Measurements from ENCODE around the gene GALNT9.
"Not testable (repeated sequence)": the region's sequence is repeated elsewhere in the genome, so short reads cannot be mapped to it uniquely, and the experiment has no call there.

Gene GALNT9

DNA sequence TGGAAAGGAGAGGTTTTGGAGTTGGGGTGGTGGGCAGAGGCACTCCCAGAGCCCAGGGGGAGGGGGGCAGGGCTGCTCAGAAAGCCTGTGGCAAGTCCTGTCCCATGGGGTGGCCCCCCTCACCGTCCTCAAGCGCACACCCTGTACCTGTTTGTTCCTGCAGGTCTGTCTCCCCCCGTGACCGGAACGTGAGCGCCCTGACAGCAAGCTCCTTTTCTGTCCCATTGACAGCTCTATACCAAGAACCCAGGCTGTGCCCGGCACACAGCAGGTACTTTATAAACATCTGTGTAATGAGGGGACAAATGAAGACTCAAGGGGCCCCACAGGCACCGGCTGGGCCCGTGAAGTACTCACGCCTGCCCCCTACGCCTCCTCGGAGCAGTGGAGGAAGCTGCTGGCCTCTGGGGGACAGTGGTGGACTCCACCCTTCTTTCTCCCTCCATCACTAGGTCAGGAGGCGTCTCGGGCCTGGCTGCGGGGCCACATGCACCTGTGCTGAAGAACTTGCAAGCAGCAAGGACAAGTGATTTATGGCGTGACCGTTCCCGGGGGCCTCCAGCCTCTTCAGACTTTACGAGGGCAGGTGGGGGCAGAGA is 65.8 kb downstream of the GALNT9 start:
- no peak for DNase-seq

DNA sequence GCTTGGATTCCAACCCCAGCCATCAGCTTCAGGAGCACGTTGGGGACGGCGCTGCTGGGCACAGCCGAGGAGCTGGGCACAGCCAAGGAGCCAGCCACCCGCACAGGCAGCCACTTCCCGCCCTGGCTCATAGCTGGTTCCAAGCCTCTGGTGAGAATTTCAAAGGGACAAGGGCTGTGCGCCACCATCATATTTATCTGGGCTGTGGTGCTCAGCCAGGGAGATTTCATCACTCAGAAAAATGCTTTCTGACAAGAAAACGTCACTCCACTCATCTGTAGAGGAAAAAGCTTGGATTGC is 66.4 kb downstream of the GALNT9 start:
- DNase-seq: no peak

DNA sequence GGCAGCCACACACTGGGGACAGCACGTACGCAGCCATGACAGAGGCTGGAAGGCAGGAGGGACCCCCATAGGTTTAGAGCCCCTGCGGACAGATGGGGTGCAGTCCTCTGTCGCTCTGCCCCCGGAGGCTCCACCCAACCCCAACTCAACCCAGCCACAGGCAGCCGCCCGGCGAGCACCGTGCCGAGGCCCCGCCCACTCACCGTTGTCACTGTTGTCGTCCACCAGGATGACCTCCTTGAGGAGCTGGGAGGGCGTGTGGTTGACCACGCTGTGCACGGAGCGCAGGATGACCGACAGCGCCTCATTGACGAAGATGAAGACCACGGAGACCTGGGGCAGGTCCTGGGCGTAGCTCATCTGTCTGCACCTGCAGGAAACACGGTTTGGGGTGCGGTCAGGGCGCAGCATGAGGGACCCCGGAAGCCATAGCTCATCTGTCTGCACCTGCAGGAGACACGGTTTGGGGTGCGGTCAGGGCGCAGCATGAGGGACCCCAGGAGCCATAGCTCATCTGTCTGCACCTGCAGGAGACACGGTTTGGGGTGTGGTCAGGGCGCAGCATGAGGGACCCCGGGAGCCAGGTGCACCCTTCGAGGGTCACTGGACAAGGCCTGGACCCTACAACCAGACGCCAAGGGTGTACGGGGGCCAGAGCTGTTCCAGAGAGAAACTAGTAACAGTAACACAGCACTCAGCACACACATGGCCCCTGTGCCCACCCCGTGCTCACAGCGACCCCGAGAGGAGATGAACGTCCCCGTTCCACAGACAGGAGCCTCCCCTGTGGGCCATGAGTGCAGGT is 66.9 kb downstream of the GALNT9 start:
- no peak for DNase-seq

DNA sequence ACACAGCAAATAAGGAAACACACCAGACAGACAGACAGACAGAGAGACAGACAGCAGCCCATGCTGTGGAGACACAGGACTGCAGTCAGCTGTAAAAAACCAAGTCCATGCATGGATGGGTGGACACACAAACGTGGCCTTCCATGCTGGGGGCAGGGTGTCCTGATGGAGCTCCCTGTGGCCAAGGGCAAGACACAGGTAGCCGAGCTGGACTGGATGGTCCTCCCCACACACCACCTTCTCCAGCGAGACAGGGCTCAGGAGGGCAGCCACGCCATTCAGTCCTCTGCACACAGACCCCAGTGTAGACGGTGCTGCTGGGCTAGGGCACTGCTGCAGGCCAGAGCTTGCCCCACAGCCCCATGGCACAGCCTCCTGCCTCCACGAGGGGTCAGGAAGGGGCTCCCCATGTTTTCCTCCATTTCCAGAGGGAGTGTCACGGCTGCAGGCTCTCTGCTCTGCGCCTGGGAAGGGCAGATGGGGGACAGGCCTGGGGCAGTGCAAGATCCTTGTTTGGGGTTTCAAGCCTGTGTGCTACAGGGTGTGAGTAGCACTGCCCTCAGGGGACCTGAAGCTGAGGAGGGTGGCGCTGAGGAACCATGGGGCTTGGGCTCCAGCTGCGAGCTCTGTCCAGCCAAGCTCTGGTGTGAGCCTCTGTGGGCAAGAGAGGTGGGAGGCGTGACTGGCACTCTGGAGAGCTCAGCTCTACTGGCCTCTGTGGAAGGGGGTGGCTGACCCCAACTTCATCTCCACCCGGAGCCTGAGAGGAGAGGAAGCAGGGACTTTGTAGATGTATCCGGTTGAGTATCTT is 67.9 kb downstream of the GALNT9 start:
- DNase-seq: no peak

DNA sequence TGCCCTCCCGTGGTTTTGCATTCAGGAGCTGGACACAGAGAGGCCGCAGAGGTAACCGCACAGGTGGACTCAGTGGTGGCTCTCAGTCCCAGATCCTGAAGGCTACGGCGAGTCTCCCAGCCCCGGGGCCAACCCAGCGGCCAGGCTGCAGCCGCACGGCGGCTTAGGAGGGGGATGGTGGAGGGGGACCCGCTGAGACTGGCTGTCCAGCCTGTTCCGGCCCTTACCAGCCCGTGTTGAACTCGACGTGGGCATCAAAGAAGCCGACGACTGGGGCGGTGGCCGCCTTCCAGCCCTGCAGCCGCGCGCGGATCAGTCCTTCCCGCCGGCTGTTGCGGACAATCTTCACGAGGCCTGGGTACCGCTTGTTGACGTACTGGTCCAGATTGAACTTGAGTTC is 68.7 kb downstream of the GALNT9 start:
- no peak for DNase-seq

DNA sequence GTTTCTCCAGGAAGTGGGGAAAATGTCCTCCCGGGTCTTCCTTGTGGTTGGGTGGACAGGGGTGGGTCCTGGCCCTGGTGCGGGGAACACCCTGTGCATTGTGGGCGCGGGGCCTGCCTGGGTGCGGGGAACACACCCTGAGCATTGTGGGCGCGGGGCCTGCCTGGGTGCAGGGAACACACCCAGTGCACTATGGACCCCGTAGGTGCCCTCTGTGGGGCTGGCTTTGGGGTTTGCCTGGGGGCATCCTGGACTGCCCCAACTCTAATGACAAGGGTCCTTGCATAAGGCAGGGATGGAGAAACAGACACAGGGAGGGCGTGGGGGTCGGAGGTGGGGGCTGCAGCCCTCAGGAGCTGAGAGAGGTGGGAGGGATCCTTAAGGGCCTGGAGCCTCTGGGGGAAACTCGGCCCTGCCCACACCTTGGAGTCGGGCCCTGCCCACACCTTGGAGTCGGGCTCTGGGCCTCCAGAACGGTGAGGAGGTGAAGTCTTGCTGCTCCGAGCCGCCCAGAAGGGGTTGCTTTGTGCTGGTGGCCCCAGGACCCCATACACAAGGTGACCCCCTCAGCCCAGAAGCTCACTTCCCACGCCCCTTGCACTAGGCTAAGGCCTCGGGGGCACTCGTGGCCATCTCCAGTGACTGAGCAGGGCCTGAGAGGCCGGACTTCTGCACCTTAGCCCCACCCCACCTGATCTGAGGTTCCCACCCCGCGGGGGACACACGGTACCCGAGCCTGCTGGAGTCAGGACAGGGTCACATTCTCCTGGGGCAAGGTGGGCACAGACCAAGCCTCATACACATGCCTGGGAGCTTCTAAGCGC is 69.3 kb downstream of the GALNT9 start:
- DNase-seq: no peak

DNA sequence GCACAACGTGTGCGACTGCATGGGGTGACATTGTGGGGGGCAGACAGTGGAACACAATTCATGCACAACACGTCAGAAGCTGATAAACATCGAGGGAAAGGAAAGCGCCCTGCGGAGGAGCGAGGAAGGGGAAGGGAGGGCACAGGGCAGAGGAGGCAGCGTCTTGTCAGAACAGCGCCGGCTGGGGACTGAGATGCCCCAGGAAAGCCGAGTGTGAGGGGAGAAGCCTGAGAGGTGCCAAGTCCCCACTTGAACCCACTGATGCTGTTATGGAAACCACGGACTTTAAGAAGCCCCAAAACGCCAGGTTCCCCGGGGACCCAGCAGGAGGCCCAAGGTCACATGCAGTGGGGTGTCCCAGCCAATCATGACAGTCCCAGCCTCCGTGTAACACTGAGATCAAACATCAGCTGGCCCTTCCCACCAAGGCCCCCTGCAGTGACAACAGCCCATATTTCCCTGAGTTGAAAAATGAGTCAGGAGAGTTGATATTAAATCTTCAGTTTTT is 70.0 kb downstream of the GALNT9 start:
- no peak for DNase-seq

DNA sequence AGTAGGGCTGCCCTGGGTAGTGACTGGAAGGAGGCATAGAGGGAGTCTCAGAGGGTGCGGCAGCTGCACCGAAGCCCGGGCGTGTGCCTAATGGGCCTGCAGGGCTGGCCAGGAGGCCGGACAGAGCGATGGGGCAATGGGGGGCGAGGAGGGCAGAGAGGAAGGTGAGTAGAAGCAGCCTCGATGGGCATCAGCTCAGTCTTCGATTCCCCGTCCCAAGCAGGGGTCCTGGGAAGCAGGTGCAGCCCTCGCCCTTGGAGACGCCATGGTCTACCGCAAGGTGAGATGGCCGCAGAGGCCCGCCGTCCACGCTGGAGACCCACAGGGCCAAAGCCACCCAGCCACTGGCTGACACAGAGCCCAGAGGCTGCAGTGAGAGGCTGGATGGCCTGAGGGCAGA is 70.8 kb downstream of the GALNT9 start:
- DNase-seq: no peak

DNA sequence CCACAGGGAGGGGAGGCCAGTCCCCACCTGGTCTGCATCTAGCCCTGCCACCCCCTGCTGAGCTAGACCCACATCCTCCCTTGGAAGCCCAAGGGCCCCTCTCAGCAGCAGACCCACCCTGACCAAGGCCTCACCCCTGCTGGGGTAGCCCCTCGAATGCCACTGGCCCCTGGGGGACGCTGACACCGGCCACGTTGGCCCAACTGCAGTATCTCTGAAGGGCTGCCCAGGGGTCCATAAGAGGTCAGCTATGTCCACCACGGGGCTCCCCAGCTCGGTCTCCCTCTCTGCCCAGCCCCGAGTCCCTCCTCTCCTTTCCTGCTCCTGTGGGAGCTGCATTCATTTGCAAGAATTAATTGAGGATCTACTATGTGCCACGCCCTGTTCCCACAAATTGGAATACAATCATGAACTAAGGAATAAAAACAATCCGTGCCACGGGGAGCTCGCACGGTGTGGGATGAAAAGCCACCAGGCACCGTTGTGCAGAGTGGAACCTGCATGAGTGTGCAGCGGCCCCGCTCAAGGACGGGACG is 71.4 kb downstream of the GALNT9 start:
- no peak for DNase-seq

DNA sequence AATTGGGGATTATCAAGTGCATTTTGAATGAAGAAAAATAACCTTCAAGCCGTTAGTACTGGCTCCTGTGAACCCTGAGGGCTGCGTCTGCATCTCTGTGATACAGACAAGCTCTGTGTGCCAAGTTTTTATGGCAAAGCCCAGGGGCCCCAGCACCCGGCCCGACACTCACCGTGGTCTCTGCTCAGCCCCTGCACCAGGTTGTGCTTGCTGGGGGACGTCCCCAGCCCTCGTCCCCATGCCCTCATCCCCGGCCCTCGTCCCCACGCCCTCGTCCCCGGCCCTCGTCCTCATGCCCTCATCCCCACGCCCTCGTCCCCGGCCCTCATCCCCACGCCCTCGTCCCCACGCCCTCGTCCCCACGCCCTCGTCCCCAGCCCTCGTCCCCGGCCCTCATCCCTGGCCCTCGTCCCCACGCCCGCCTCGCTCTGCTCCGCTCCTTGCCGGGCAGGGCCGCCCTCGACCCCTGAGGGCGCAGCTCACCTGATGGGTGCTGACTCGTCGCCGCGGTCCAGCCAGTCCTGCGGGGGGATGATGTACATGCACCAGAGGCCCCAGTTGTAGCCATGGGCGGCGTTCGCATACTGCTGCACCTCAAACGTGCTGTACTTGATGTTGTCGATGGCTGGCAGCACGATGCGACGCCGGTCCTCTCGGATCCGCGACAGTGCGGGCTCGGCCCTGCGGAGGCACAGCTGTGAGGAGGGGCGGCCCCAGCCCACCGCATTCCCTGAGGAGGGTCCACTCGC is 72.0 kb downstream of the GALNT9 start:
- DNase-seq: no peak

DNA sequence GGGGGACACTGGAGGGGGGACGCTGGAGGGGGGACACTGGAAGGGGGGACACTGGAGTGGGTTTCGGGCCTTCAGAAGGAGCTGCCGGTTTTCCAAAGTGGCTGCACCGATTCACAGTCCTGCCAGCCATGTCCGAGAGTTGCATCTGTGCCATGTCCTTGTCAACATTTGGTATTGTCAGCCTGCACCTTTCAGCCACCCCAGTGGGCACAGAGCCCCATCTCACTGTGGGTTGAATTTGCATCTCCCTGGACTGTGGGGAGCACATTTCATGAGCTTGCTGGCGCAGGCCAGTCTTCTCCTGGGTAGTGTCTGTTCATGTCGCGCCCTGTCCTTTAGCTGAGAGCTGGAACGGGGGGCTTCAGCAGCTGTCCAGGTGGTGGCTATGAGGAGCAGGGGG is 72.7 kb downstream of the GALNT9 start:
- DNase-seq: no peak

DNA sequence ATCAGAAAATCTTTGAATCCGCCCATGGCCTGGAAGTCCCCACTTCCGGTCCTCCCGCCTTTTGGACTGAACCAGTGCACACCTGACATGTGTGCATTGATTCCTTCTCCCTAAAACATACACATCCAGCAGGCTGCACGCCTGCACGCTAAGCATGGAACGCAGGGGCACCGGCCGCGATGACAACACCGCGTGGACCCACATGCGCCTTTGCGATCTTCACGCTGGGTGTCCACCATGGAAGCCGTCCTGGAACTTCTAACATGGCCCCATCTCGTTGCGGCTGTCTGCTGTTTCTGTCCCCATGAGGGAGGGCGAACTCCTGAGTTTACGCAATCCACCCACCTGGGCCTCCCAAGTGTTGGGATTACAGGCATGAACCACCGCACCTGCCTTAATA is 73.7 kb downstream of the GALNT9 start:
- no peak for DNase-seq

DNA sequence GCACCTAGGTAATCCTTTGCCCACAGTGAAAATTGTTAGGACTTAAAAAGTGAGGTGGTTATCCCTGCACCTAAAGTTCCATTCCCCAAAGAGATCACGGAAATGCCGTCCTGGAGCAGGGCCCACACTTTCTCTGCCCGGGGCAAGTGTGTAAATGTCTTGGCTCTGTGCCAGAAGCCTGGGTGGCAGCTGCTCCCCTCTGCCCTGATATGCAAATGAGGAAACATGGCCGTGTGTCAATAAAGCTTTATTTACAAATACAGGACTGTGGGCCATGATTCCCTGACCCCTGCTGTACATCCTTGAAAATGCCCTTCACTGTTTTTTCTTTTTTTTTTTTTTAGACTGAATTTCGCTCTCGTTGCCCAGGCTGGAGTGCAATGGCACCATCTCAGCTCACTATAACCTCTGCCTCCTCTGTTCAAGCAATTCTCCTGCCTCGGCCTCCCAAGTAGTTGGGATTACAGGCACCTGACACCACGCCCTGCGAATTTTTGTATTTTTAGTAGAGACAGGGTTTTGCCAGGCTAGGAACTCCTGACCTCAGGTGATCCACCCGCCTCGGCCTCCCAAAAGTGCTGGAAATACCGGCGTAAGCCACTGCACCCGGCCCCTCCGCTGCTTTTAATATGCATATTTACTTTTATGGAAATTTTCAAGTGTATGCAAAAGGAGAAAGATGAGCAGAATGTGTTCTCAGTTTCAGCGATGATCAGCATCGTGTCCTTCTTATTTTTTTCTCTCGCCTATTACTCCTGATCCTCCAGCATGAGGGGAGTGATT is 75.5 kb downstream of the GALNT9 start:
- DNase-seq: no peak

DNA sequence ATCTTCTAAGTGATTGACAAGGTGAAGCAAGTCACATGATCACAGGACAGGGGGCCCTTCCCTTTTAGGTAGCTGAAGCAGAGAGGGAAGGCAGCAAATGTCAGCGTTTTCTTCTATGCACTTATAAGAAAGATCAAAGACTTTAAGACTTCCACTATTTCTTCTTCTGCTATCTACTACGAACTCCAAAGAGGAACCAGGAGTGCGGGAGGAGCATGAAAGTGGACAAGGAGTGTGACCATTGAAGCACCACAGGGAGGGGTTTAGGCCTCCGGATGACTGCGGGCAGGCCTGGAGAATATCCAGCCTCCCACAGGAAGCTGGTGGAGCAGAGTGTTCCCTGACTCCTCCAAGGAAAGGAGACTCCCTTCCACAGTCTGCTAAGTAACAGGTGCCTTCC is 76.4 kb downstream of the GALNT9 start:
- not testable (repeated sequence) for DNase-seq

DNA sequence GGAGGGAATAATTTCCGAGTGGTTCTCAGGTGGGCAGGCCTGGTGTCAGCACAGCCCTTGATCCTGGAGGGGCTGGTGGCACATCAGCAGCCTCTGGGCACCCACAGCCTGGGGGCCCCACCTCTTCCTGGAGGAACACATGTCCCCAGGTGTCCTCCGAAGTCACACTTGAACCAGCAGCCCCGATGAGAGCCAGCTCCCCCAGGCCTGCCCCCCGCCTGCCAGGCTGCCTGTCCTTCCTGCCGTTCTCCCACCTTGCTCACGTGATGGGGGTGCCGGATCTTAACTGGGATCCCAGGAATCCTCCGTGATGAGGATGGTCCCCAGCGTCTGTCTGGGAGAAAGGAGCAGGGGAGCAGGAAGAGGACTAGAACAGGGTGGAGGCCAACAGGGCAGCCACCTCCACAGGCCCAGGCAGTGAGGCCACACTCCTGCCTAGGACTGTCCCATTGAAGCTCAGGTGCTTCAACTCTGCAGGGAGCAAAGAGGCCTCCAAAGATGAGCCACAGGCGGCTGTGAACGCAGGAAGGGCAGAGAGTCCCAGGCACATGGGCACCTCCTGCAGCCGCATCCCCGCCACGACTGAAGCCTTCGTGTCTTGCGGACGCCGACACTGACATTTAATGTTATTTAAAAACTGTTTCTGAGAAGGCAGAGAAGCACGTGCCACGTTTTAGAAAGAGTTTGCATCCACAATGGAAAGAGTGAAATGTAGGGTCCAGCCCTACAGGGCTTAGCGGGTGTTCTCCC is 77.5 kb downstream of the GALNT9 start:
- no peak for DNase-seq

DNA sequence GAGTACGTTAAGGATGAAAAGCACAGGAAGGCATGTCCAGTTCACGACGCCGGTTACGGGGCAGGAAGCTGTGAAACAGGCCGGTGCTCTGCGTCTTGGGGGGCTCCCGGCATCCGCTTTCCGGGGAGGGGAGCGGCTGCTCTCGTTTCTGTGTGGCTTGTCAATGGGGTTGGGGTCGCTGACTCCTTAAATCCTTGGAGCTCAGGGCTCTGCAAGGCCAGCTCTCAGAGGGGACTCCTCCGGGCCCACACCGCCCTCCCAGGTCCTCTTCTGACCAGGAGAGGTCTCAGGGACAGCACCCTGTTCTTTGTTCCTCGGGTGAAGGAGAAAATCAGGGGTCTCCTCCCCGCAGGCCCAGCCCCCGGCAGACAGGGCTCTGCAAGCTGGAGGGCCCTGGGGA is 78.1 kb downstream of the GALNT9 start:
- no peak for DNase-seq

DNA sequence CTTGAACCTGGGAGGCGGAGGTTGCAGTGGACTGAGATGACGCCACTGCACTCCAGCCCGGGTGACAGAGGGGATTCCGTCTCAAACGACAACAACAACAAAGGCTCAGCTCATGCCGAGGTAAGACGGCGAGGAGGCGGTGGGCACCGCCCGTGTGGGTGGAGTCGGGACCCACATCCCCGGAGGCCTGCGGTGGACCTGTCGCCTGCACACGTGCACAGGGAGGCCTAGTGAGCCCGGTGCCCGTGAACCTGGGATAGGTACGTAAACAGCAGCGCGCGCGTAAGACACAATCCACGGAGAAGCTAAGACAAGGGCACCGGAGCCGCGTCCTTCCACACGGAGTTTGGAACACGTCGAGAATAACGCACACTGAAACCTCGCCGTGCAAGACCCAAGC is 78.7 kb downstream of the GALNT9 start:
- DNase-seq: no peak

DNA sequence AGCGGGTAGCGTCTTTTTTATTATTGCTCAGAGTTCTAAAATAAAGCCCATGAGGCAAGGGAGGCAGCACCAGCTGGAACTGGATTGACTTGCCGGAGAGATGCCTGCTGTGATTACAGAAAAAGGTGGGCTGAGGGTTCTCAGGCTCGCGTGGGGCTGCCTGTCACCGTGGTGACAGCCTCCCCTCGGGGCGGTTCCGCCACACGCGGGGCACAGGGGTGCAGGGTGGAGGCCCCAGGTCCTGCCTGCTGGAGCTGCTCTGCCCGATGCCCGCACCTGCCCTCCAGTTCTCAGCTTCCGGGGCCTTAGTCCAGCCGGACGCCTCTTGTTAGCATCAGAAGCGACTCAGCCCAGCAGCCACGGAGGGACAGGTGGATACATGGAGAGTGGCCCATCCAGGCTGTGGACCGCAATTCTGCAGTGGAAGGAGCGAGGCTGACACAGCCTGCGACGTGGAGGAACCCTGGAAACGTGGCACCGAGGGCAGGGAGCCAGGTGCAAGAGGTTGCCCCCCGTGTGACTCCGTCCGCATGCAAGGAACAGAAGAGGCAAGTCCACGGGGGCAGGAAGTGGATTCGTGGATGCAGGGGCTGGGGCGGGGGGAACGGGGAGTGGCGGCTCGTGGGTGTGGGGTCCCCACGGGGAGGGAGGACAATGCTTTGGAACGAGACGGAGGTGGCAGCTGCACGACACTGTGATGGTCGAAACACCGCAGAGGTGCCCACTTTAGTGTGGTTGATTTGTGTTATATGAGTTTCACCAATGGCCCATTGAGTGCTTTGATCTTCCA is 79.5 kb downstream of the GALNT9 start:
- no peak for DNase-seq

DNA sequence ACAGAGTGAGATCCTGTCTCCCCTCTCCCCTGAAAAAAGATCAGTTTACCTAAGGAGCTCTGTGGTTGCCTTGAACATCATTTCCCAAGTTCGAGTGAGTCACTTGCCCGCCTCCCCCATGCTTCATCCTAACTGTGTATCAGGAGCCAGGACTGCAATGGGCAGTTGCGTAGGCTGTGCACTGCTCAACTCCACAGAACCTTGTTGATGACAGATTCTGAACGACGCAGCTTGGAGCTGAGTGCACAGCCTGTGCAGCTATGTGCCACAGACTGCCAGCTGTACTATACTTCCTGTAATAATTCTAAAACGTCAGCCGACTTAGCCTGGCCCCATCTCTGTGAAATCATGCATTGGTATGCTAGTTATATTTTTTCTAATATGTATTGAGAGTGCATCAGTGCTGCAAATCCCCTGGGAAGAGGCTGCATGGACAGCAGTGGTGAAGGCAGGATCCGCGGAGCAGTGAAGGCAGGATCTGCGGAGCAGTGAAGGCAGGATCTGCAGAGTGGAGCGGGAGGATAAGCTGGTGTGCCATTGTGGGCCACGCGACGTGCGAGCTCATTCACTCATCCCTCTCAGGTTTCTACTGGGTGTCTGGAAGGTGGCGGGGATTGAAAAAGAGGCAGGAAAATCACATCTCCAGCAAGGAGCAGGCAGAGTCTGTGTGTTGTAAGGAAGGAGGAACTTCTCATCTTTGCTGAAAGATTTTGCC is 80.8 kb downstream of the GALNT9 start:
- DNase-seq: no peak

Measured in activated effector memory CD4-positive, alpha-beta T cell treated with Interleukin-2 at 50 U/mL for 16 hours (primary cell).